HS-5 (cell line): ENCODE measurements around the gene EFCAB6.

Experiments used
- DNase-seq: peaks from one replicate; pipeline ENCODE4 v3.0.0-alpha.2; 2012; ENCODE audit warnings: low read depth

EFCAB6 gene, protein sequence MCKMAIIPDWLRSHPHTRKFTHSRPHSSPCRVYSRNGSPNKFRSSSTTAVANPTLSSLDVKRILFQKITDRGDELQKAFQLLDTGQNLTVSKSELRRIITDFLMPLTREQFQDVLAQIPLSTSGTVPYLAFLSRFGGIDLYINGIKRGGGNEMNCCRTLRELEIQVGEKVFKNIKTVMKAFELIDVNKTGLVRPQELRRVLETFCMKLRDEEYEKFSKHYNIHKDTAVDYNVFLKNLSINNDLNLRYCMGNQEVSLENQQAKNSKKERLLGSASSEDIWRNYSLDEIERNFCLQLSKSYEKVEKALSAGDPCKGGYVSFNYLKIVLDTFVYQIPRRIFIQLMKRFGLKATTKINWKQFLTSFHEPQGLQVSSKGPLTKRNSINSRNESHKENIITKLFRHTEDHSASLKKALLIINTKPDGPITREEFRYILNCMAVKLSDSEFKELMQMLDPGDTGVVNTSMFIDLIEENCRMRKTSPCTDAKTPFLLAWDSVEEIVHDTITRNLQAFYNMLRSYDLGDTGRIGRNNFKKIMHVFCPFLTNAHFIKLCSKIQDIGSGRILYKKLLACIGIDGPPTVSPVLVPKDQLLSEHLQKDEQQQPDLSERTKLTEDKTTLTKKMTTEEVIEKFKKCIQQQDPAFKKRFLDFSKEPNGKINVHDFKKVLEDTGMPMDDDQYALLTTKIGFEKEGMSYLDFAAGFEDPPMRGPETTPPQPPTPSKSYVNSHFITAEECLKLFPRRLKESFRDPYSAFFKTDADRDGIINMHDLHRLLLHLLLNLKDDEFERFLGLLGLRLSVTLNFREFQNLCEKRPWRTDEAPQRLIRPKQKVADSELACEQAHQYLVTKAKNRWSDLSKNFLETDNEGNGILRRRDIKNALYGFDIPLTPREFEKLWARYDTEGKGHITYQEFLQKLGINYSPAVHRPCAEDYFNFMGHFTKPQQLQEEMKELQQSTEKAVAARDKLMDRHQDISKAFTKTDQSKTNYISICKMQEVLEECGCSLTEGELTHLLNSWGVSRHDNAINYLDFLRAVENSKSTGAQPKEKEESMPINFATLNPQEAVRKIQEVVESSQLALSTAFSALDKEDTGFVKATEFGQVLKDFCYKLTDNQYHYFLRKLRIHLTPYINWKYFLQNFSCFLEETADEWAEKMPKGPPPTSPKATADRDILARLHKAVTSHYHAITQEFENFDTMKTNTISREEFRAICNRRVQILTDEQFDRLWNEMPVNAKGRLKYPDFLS (N-terminal part only)

DNA sequence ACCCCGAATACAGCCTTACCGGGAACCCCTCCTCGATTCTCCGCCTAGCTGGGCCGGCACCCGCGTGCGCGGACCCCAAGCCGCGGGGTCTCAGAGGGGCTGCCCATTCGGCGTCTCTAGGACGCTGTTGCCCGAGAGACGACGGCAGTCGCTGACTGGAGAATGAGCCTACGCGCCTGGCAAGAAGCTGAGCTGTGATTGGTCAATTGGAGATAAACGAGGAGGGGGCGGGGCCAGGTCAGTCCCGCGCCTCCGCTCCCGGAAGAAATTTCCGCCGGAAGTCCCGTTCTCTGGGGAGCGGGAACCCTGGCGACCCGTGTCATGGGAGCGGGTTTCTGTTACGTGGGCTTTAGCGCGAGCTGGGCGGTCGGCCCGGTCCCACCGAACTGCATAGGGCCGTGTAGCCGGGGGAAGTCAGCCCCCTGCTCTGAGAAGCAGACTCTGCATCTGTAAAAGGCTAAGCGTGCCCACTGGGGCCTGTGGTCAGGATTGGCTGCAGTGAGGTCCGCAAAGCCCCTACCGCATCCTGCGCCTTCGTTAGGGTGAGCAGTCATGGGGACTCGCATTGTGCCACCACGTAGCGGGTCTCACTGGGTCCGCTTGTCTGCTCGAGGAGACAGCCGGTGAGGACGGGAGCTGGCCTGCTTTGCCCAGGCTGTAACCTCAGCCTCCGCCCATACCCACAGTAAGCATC, at the start of gene EFCAB6:
EFCAB6 (minus strand) TSS at position 157 of the 694 bp plus-strand sequence. CDS start 29,987 bp downstream, outside the sequence.
- peak; percentile 66 for DNase-seq

DNA sequence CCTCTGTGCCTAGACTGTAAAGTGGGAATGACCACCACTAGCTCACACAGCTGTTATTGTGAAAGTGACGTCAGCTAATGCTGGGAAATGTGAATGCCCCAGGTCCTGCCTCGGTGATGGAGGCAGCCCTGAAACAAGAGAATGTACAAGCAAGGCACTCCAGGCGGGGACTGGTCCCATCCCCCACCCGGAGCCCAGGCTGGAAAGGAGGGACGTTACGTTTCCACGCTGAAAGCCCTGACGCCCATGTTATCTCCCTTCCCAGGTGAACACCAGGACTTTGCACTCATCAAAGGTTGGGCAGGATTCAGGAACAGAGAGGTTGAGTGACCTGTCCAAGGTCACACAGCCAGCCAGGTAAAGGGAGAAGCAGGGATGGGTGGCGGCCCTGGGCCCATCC, 49.4 kb upstream of the EFCAB6 start:
- no peak for DNase-seq

GRCh38 chr22:43860831-43861230, 48.7 kb upstream of the EFCAB6 start:
- DNase-seq: no peak

DNA sequence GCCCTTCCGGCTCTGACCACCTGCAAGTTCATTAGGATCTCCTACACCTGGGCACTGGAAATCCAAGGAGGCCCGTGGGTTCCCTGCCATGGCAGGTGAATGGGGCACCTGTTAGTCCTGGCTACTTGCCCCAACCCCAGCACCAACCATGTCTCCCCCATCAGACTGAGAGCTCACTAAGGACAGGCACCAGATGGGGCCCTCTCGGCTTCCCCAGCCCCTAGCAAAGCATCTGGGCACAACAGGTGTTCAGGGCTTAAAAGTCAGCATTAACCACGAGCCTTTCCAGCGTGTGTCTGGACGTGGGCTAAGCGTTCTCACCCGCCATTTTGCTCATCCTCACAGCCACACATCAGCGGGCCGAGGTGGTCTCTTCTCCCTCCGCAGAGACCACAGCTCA, 48.0 kb upstream of the EFCAB6 start:
- DNase-seq: no peak

DNA sequence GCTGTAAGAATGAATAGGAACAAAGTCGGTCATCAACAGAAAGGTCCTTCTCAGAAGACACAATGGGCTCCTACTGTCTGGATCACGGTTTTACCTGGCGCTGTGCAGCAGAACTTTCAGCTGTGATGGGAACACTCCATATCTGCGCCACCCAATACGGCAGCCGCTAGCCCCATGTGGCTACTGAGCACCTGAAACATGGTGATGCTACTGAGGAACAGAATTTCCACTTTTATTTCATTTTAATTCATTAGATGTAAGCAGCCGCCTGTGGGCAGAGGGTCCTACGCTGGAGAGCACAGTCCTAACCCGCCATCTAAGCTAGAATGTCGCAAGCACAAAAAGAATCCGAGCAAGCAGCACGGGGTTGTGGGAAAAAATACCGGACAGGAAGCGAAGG, 47.5 kb upstream of the EFCAB6 start:
- DNase-seq: no peak

DNA sequence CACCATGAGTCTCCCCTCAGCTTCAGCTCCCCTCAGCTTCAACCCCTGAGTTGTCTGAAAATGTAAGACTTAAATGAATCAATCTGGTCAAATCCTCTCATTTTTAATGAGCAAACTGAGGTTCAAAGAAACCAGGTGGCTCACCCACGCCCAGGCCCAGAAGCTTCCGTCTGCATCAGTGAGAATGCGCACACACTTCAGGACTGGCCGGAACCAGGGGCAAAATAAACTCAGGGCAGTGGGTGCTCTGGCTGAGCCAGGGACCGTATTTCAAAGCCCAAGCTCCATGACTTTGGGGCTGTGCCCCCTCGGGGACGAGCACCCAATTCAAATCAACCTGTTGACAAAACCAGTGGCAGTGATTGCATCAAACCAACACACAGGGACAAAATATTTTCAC, 47.1 kb upstream of the EFCAB6 start:
- DNase-seq: no peak

DNA sequence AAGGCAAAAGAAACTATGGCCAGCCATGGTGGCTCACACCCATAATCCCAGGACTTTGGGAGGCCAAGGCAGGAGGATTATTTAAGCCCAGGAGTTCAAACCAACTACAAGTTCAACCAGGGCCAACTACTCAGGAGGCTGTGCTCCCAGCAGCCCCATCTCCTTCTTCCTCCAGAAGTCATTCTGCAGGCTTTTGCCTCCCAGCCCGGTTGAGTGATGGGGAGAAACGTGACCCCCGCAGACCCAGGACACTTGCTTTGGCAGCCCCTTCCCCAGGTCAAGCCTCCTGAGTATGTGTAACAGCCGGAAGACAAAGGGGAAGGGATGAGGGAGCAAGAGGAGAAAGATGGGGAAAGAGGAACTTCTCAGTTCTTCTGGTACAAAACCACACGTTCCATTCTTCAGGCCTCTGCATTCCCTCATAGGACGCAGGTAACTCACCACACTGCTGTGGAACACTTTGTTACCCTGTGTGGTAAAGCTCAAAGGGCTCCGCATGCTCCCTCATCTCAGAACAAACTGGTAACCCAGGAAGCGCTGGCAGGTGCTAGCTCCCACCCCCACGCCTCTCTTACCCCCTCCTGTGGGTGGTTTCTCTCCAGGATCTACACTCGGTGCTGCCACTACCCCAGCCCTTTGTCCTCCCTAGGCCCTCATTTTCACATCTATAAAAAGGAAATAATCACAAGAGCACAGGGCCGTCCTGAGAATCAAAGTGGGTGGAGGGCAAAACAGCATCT, 46.2 kb upstream of the EFCAB6 start:
- DNase-seq: no peak

DNA sequence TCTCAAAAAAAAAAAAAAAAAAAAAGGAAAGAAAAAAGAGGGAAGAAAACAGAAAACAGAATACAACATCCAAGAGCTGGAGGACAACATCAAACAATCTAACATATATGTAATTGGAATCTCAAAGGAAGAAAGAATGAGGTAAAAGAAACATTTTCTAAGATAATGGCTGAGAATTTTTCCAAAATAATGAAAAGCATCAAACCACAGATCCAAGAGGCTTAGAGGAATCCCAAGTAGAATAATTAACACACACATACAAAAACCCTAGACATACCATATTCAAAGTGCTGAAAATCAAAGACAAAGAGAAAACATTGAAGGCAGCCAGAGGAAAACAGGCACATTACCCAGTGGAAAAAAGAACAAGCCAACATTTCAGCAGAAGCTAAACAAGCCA, 45.3 kb upstream of the EFCAB6 start:
- DNase-seq: no peak

DNA sequence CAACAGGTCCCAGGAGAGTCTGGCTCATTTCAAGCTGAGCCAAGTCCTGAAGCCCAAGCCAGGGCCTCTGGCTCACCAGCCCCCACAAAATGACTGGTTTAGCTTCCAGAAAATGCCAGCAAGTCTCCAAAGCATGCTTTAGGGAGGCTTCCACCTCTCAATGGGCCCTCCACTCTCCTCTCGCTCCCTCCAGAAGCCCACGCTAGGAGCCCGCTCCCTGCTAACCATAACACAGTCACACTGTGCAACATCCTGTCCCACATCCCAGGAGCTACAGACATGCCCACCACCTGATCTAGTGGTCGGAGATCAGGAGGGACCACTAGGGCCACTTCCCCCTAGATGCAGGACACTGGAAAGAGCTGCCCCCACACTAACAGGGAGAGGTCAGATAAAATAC, 43.3 kb upstream of the EFCAB6 start:
- DNase-seq: no peak

- no peak for DNase-seq
Measured at GRCh38 chr22:43854786-43855271, 42.7 kb upstream of the EFCAB6 start.

GRCh38 chr22:43854121-43854785, 42.1 kb upstream of the EFCAB6 start:
- no peak for DNase-seq

- DNase-seq: no peak
Measured at GRCh38 chr22:43853328-43853931, 41.3 kb upstream of the EFCAB6 start.

DNA sequence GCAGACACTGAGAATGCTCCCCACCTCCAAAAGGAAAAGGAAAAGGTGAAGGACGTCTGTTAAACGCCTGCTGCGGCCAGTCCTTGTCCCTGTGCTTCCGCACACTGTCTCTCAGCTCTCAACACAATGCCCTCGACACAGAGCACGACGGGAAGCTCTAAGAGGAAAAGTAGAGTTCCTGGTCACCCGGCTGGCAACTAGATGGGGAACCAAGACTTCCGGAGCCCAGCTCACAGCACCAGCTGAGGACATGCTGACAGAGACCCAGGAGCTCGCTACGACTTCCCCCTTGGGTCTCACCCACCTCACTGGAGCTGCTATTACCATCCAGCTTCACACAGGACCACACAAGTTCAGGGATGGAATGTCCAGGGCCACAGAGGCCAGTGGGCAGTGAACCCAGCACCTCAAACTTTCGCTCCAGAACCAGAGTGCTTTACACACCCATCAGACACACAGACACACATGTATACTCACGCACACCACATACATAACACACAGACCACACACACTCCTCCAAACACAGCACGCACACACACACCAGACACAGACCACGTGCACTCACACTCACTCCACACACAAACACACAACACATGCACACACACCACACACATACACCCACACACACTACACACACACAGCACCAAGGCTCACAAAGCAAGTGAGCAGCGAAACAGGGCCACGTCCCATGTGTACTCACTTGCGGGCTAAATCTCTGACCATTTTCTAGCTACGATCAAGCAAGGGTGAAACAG, 40.6 kb upstream of the EFCAB6 start:
- DNase-seq: no peak

DNA sequence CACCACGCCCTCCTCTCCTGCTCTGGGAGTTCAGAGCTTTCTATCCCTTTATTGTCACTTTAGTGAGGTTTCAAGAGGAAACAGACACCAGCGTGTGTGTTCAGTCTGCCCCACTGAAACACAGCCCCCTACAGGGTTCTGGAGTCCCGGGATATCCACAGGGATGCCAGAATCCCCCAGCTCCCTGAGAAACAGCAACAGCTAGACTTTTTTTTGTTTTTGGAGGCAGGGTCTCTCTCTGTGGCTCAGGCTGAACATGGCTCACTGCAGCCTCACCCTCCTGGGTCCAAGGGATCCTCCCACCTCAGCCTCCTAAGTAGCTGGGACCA, 39.8 kb upstream of the EFCAB6 start:
- no peak for DNase-seq

- no peak for DNase-seq
Measured at GRCh38 chr22:43851058-43851978, 39.2 kb upstream of the EFCAB6 start.

- no peak for DNase-seq
Measured at GRCh38 chr22:43850529-43850928, 38.4 kb upstream of the EFCAB6 start.

DNA sequence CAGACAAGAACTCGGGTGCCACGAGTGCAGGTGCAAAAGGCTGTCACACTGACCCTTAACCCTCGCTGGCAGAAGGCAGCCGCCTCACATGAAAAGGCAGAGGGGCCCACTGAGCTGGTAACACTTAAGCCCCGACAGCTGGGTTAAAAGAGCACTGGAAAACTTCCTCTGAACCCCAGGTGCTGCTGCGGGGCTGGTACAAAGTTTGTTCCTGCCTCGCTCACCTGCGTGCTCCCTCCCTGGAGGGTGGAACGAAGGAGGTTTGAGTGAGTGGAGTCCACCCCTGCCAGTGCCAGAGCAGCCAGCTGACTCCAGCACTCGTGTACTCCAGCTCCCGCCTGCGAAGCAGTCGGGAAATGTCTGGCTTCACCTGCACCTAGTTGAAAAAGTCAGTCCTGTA, 37.6 kb upstream of the EFCAB6 start:
- no peak for DNase-seq
